Ascending aorta (tissue), 2 donors: ENCODE results near the gene CFAP70. TPM values are rescaled to one million over a fixed set of nuclear protein-coding genes. Genes with fewer than 3 reads are reported as not detected.

ENCODE experiments used
- DNase-seq, 2 donors: peaks; one replicate each; pipeline ENCODE4 v3.0.0-alpha.2; 2019; ENCODE audit warnings: low spot score in 2 of 2
- H3K27ac ChIP-seq, 2 donors: fragments of 200-600 bp; sonication (generic); one replicate each; pipeline ENCODE4 v1.5.1; 2016 to 2017; ENCODE audit warnings: mild to moderate bottlenecking in 1 of 2
- H3K27me3 ChIP-seq: fragments of 200-600 bp; sonication (generic); one replicate; pipeline ENCODE4 v1.5.1; 2017
- H3K36me3 ChIP-seq, 2 donors: fragments of 200-600 bp; sonication (generic); one replicate each; pipeline ENCODE4 v1.5.1; 2016
- H3K4me1 ChIP-seq, 2 donors: fragments of 200-600 bp; sonication (generic); one replicate each; pipeline ENCODE4 v1.5.1; 2016 to 2017; ENCODE audit warnings: mild to moderate bottlenecking in 1 of 2
- H3K4me3 ChIP-seq, 2 donors: fragments of 200-600 bp; sonication (generic); one replicate each; pipeline ENCODE4 v1.5.1; 2016 to 2017; ENCODE audit warnings: mild to moderate bottlenecking in 1 of 2
- H3K9me3 ChIP-seq, 2 donors: fragments of 200-600 bp; sonication (generic); one replicate each; pipeline ENCODE4 v1.5.1; 2016
- CTCF ChIP-seq, 3 experiments: fragments of 200-600 bp in 2 of 3; fragments of 450-650 bp in 1 of 3; sonication (generic) in 2 of 3; IDR thresholded peaks; one replicate each; pipeline ENCODE4 v1.5.1; 2016 to 2019; ENCODE audit warnings: antibody characterized with exemption in 3 of 3, mild to moderate bottlenecking in 1 of 3, moderate library complexity in 1 of 3
- intact Hi-C: fragments of 100-400 bp; cut with DNase I; formaldehyde crosslinking; loops from one replicate; pipeline ENCODE4 v1.15.1; 2023
- total RNA-seq: library from RNA; depleted of rRNA; stranded (reverse); fragments of >200 nt; gene quantifications from one replicate; pipeline ENCODE4 v1.1.0, GENCODE V29; 2016

The CFAP70 gene
- total RNA-seq, 1 donor from 2014 or later: not detected

GRCh38 chr10:73225518-73225917 lies 133.1 kb downstream of the CFAP70 start:
- intact Hi-C loops: no loop called here

GRCh38 chr10:73220989-73221388 lies 137.7 kb downstream of the CFAP70 start:
- no peak overlapping the region for H3K27ac ChIP-seq
- no peaks in the 10 kb centered on the region for H3K27me3 ChIP-seq
- peaks cover 10 to 21% of the 10 kb centered on the region in 2 donors for H3K36me3 ChIP-seq
- no peaks in the 10 kb centered on the region for H3K4me1 ChIP-seq
- TF ChIP-seq CTCF (IDR thresholded peaks at IDR 0.05): no peak
- intact Hi-C loops: no loop called here
- DNase-seq: no peak
- H3K4me3 ChIP-seq: no peak overlapping the region
- H3K9me3 ChIP-seq: no peaks in the 10 kb centered on the region

More at GRCh38 chr10:73225518-73225917, 133.1 kb downstream of the CFAP70 start:
- TF ChIP-seq CTCF (IDR thresholded peaks at IDR 0.05): no peak
- Histone ChIP-seq H3K27ac (no peak overlapping the region), H3K4me3 (no peak overlapping the region), H3K9me3 (no peaks in the 10 kb centered on the region), H3K4me1 (no peaks in the 10 kb centered on the region), H3K27me3 (no peaks in the 10 kb centered on the region), H3K36me3 (peaks cover 10 to 20% of the 10 kb centered on the region in 2 donors)
- DNase-seq: no peak

DNA sequence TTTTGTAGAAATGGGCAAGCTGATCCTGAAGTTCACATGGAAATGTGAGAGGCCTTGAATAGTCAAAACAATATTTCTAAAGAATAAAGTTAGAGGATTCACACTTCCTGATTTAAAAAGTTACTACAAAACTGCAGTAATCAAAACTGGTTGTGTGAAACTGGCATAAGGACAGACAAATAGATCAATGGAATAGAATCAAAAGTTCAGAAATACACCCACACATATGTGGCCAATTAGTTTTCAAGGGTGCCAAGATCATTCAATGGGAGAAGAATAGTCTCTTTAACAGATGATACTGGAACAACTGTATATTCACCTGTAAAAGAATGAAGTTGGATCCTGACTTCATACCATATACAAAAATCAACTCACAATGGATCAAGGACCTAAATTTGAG lies 139.3 kb downstream of the CFAP70 start:
- Histone ChIP-seq H3K36me3 (peaks cover 10 to 21% of the 10 kb centered on the region in 2 donors), H3K4me3 (no peak overlapping the region), H3K4me1 (no peaks in the 10 kb centered on the region), H3K9me3 (no peaks in the 10 kb centered on the region), H3K27me3 (no peaks in the 10 kb centered on the region), H3K27ac (no peak overlapping the region)
- no peak for DNase-seq
- TF ChIP-seq CTCF (IDR thresholded peaks at IDR 0.05): no peak
- intact Hi-C loops: no loop called here

- Histone ChIP-seq H3K4me3 (no peak overlapping the region), H3K9me3 (no peaks in the 10 kb centered on the region), H3K36me3 (peaks cover 10 to 21% of the 10 kb centered on the region in 2 donors), H3K27ac (no peak overlapping the region), H3K4me1 (no peaks in the 10 kb centered on the region), H3K27me3 (no peaks in the 10 kb centered on the region)
- peak in 1 of 3 experiments; percentile 4 for TF ChIP-seq CTCF (IDR thresholded peaks at IDR 0.05)
- intact Hi-C loops: no loop called here
- DNase-seq: no peak
Observed at GRCh38 chr10:73218431-73219191, 140.1 kb downstream of the CFAP70 start.

GRCh38 chr10:73217628-73218027 lies 141.0 kb downstream of the CFAP70 start:
- Histone ChIP-seq H3K4me1 (no peaks in the 10 kb centered on the region), H3K36me3 (peaks cover 10 to 21% of the 10 kb centered on the region in 2 donors), H3K27me3 (no peaks in the 10 kb centered on the region), H3K9me3 (no peaks in the 10 kb centered on the region), H3K27ac (no peak overlapping the region), H3K4me3 (no peak overlapping the region)
- no peak for DNase-seq
- TF ChIP-seq CTCF (IDR thresholded peaks at IDR 0.05): no peak
- intact Hi-C loops: no loop called here
